ENCODE results near the gene GSK3B. TPM values are rescaled to one million over a fixed set of nuclear protein-coding genes. Genes with fewer than 3 reads are reported as not detected.

Gene GSK3B
- total and polyA plus RNA-seq, 8 donors, result 6.2 to 59.1 (median 15.6) TPM

DNA sequence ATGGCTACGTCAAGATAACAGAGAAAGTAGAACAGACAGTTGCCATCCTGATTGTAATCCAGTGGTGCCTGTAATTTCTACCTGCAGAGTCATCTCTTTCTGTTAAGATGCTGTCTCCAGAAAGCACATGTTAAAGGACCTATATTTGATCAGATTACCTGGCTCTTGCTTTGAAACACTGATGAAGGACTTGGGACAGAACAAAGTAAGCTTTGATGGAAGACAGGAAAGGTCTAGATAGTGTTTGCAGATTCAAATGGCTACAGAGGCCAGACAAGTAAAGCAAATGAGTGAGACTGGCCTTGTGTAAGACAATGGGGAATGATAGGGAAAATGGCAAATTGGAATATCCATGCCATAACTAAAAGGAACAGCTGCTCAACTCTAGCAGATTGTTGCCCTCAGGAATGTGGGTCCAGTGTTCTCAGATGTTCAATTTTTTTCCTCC, 1.8 kb upstream of the GSK3B start:
- no peak for DNase-seq
- H3K4me3 ChIP-seq, result peak overlapping the region; percentile 56 to 89 (median 77)
- peak overlapping the region; percentile 98 to 100 (median 98) for H3K27ac ChIP-seq
- WGBS, 5 donors, result 0 to 3% (median 0%) methylated on average over 1 of the region's 1 CpG
- no peak for TF ChIP-seq EP300 (IDR thresholded peaks at IDR 0.05)
- no peak for TF ChIP-seq POLR2A (IDR thresholded peaks at IDR 0.05)
- TF ChIP-seq, protein P1, sequence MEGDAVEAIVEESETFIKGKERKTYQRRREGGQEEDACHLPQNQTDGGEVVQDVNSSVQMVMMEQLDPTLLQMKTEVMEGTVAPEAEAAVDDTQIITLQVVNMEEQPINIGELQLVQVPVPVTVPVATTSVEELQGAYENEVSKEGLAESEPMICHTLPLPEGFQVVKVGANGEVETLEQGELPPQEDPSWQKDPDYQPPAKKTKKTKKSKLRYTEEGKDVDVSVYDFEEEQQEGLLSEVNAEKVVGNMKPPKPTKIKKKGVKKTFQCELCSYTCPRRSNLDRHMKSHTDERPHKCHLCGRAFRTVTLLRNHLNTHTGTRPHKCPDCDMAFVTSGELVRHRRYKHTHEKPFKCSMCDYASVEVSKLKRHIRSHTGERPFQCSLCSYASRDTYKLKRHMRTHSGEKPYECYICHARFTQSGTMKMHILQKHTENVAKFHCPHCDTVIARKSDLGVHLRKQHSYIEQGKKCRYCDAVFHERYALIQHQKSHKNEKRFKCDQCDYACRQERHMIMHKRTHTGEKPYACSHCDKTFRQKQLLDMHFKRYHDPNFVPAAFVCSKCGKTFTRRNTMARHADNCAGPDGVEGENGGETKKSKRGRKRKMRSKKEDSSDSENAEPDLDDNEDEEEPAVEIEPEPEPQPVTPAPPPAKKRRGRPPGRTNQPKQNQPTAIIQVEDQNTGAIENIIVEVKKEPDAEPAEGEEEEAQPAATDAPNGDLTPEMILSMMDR (IDR thresholded peaks at IDR 0.05), result no peak
- no peaks in the 10 kb centered on the region for H3K9me3 ChIP-seq
- H3K36me3 ChIP-seq, result no peaks in the 10 kb centered on the region
- intact Hi-C loops (cut with DNase I; ENCODE audit: low total_unique reads), result no loop called here
- H3K27me3 ChIP-seq, result no peaks in the 10 kb centered on the region
- peaks cover 15 to 41% (median 29%) of the 10 kb centered on the region in 4 donors for H3K4me1 ChIP-seq

DNA sequence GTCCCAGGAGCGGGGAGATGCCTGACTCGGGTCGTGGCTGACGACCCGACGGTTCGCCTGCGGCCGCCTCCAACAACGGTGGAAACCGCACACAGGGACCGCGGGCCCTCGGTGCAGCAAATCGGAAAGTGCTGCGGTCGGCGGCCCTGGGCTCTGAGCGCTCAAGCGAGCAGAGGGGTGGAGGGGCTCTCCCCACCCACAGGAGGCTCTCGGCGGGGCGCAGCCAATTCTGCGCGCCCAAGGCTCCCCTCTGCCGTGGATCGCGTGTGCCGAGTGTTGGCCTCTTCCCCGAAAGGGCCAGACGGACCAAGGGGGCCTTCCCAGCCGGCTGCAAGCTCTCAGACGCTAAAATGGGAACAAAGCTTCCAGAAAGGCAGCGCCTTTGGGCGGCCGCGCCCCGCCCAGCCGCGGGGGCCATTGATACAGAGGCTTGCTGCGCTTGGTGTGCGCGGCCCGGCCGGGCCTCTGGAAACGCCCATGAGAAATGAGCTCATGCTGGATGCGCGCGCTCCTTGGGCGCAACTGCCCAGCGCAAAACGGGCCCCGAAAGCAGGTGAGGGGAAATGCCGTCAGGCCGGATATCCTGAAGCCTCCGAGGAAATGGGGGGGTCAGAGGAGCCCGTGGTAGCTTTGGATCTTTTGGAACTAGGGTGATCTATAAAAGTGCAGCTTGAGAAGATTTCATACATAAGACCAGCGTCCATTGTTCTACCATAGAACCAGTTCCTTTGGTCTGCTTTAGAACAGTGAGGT, 1.2 kb upstream of the GSK3B start:
- 0 to 1% (median 0%) methylated on average over 48 to 58 of the region's 58 CpGs for WGBS, 5 donors
- intact Hi-C loops (cut with DNase I; ENCODE audit: low total_unique reads), result no loop called here

DNA sequence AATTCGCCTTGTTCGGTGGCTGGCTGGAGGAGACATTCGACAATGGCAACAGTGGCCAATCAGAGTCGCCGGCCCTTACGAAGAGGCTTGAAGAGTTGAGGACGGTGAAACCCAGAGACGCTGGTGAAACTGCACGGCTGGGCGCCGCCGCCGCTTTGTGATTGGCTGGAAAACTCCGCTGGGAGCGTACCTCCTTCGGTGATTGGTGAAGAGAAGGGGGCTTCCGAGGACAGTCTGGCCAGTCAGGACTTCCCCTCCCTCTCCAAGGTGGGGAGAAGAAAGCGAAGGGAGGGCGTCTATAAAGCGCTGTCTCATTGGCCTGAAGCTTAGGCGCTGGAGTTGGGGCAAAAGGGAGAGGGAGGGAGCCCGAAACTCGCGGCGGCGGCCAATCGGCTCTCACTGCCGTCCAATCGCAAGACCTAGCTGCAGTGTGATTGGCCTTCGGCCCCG, 554 bp upstream of the GSK3B start:
- no peaks in the 10 kb centered on the region for H3K9me3 ChIP-seq
- intact Hi-C loops (cut with DNase I; ENCODE audit: low total_unique reads), result no loop called here
- peaks cover 19 to 53% (median 37%) of the 10 kb centered on the region in 4 donors for H3K4me1 ChIP-seq
- peak overlapping the region; percentile 56 to 89 (median 77) for H3K4me3 ChIP-seq
- TF ChIP-seq POLR2AphosphoS5 (IDR thresholded peaks at IDR 0.05) (peak in 1 of 3 donors; percentile 91), POLR2A (IDR thresholded peaks at IDR 0.05) (no peak)
- H3K36me3 ChIP-seq, result no peaks in the 10 kb centered on the region
- no peaks in the 10 kb centered on the region for H3K27me3 ChIP-seq
- peak overlapping the region; percentile 98 to 100 (median 98) for H3K27ac ChIP-seq
- 0 to 2% (median 0%) methylated on average over 21 to 31 of the region's 31 CpGs for WGBS, 5 donors
- peak; percentile 96 to 100 for DNase-seq

More for the DNA sequence above, 1.2 kb upstream of the GSK3B start:
- Histone ChIP-seq H3K4me3 (peak overlapping the region; percentile 56 to 89 (median 77)), H3K27me3 (no peaks in the 10 kb centered on the region), H3K9me3 (no peaks in the 10 kb centered on the region), H3K27ac (peak overlapping the region; percentile 98 to 100 (median 98)), H3K36me3 (no peaks in the 10 kb centered on the region), H3K4me1 (peaks cover 18 to 47% (median 32%) of the 10 kb centered on the region in 4 donors)
- TF ChIP-seq POLR2AphosphoS5 (IDR thresholded peaks at IDR 0.05) (peak; percentile 73 to 98 (median 97)), POLR2A (IDR thresholded peaks at IDR 0.05) (peak in 2 of 4 donors; percentile 79 to 95), EP300 (IDR thresholded peaks at IDR 0.05) (no peak)
- TF ChIP-seq, protein P1 (IDR thresholded peaks at IDR 0.05), result no peak
- peak; percentile 92 to 98 for DNase-seq

DNA sequence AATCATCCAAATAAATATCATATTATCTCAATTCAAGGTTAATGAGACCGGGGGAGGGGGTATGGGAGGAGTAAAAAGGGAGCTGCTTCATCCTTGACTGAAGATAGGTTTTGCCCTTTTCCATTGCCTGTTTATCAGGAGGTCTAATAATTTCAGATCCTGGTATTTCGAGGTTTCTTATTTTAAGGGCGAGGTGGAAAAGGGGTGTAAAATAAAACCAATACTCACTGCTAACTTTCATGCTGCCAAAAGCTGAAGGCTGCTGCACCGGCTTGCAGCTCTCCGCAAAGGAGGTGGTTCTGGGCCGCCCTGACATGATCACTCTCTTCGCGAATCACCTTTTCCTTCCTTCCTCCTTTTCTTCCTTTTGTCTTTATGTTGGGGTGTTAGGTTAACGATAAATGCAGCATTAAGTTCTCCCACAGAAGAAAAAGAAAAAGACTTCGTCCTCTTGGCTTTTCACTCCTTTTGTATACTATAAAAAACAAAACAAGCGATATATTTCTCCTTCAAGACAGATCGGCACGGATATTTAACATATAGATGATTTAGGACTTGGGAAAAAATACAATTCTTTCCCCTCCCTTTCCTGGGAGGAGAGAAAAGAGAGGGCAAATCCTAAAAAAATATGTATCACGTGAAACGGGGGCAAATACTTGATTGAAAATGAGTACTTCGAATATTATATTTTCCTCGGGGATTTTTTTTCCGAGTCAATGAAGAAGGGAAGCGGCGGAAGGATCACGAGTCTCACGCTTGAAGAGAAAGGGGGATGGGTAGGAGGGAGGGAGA, 932 bp downstream of the GSK3B start:
- H3K4me1 ChIP-seq, result peaks cover 28 to 55% (median 42%) of the 10 kb centered on the region in 4 donors
- H3K27me3 ChIP-seq, result no peaks in the 10 kb centered on the region
- intact Hi-C loops (cut with DNase I; ENCODE audit: low total_unique reads), result no loop called here
- no peaks in the 10 kb centered on the region for H3K36me3 ChIP-seq
- peak in 1 of 2 donors; percentile 61 for DNase-seq
- TF ChIP-seq, protein P1 (IDR thresholded peaks at IDR 0.05), result no peak
- TF ChIP-seq POLR2A (IDR thresholded peaks at IDR 0.05) (no peak), POLR2AphosphoS5 (IDR thresholded peaks at IDR 0.05) (no peak), EP300 (IDR thresholded peaks at IDR 0.05) (no peak)
- 0 to 1% (median 0%) methylated on average over 22 of the region's 22 CpGs for WGBS, 5 donors
- peak overlapping the region; percentile 97 to 100 (median 98) for H3K27ac ChIP-seq
- H3K9me3 ChIP-seq, result no peaks in the 10 kb centered on the region
- peak overlapping the region; percentile 74 to 89 (median 83) for H3K4me3 ChIP-seq

Measured in stomach (tissue), 9 donors.